GM21529 (cell line): ENCODE measurements around the gene TCF4.
A peak's percentile ranks its signal among the peaks of the same experiment; 100 is the strongest.

Source experiments
- ATAC-seq: cut with Tn5 transposase; IDR thresholded peaks from one replicate; pipeline ENCODE4 v1.9.1; 2021; ENCODE audit not compliant: unreplicated experiment

TCF4 gene

GRCh38 chr18:55547705-55548056 is 40.3 kb downstream of the TCF4 start:
- ATAC-seq, result no peak

GRCh38 chr18:55546851-55547704 is 40.9 kb downstream of the TCF4 start:
- no peak for ATAC-seq

GRCh38 chr18:55544014-55544413 is 44.0 kb downstream of the TCF4 start:
- ATAC-seq, result no peak

- no peak for ATAC-seq
Observed at GRCh38 chr18:55543130-55543704, 44.8 kb downstream of the TCF4 start.

- ATAC-seq, result no peak
Observed at GRCh38 chr18:55541571-55541970, 46.4 kb downstream of the TCF4 start.

GRCh38 chr18:55539240-55539639 is 48.8 kb downstream of the TCF4 start:
- ATAC-seq, result no peak

GRCh38 chr18:55534996-55535395 is 53.0 kb downstream of the TCF4 start:
- no peak for ATAC-seq

- ATAC-seq, result no peak
Observed at GRCh38 chr18:55534547-55534946, 53.4 kb downstream of the TCF4 start.

- no peak for ATAC-seq
Observed at GRCh38 chr18:55530166-55530565, 57.8 kb downstream of the TCF4 start.

- ATAC-seq, result no peak
Observed at GRCh38 chr18:55529581-55529980, 58.4 kb downstream of the TCF4 start.

GRCh38 chr18:55525845-55526244 is 62.1 kb downstream of the TCF4 start:
- ATAC-seq, result no peak

GRCh38 chr18:55524353-55525073 is 63.5 kb downstream of the TCF4 start:
- no peak for ATAC-seq

- ATAC-seq, result no peak
Observed at GRCh38 chr18:55523001-55523400, 65.0 kb downstream of the TCF4 start.

- no peak for ATAC-seq
Observed at GRCh38 chr18:55522011-55522410, 66.0 kb downstream of the TCF4 start.

- no peak for ATAC-seq
Observed at GRCh38 chr18:55517055-55517454, 70.9 kb downstream of the TCF4 start.

GRCh38 chr18:55515941-55516710 is 71.9 kb downstream of the TCF4 start:
- no peak for ATAC-seq

GRCh38 chr18:55515214-55515613 is 72.8 kb downstream of the TCF4 start:
- no peak for ATAC-seq

- ATAC-seq, result no peak
Observed at GRCh38 chr18:55513161-55513560, 74.8 kb downstream of the TCF4 start.

GRCh38 chr18:55511277-55511676 is 76.7 kb downstream of the TCF4 start:
- ATAC-seq, result no peak

GRCh38 chr18:55510809-55511208 is 77.2 kb downstream of the TCF4 start:
- no peak for ATAC-seq

- ATAC-seq, result peak; percentile 95
Observed at GRCh38 chr18:55509631-55510324, 78.2 kb downstream of the TCF4 start.
